ENCODE measurements around the gene SLC25A36. TPM values are rescaled to one million over a fixed set of nuclear protein-coding genes. Genes with fewer than 3 reads are reported as not detected.
A peak's percentile ranks its signal among the peaks of the same experiment; 100 is the strongest.

The SLC25A36 gene
- total and polyA plus RNA-seq, 8 donors: 13.1 to 275 (median 64.2) TPM

- Histone ChIP-seq H3K27ac (peak overlapping the region; percentile 82 to 99 (median 98)), H3K27me3 (no peaks in the 10 kb centered on the region), H3K4me1 (peaks cover 0 to 34% (median 24%) of the 10 kb centered on the region in 4 donors), H3K36me3 (no peaks in the 10 kb centered on the region), H3K9me3 (no peaks in the 10 kb centered on the region), H3K4me3 (peak overlapping the region; percentile 79 to 95 (median 84))
- no peak for DNase-seq
- WGBS, 5 donors: 44 to 47% (median 45%) methylated on average over 5 of the region's 5 CpGs
- no peak for TF ChIP-seq CTCF (IDR thresholded peaks at IDR 0.05)
- TF ChIP-seq POLR2AphosphoS5 (IDR thresholded peaks at IDR 0.05): no peak
- intact Hi-C loops (cut with DNase I; ENCODE audit: low total_unique reads): no loop called here
Measured at GRCh38 chr3:140941090-140941433, 574 bp upstream of the SLC25A36 start.

GRCh38 chr3:140942221-140943104, 827 bp downstream of the SLC25A36 start:
- TF ChIP-seq POLR2A (IDR thresholded peaks at IDR 0.05) (no peak), POLR2AphosphoS5 (IDR thresholded peaks at IDR 0.05) (peak in 2 of 3 donors; percentile 14 to 25), CTCF (IDR thresholded peaks at IDR 0.05) (no peak), EP300 (IDR thresholded peaks at IDR 0.05) (no peak)
- DNase-seq: peak; percentile 56 to 92
- intact Hi-C loops (cut with DNase I; ENCODE audit: low total_unique reads): no loop called here
- 0 to 1% (median 0%) methylated on average over 46 to 56 of the region's 56 CpGs for WGBS, 5 donors
- no peaks in the 10 kb centered on the region for H3K36me3 ChIP-seq
- peak overlapping the region; percentile 96 to 99 (median 98) for H3K27ac ChIP-seq
- H3K4me3 ChIP-seq: peak overlapping the region; percentile 79 to 95 (median 84)
- H3K4me1 ChIP-seq: peaks cover 10 to 48% (median 30%) of the 10 kb centered on the region in 4 donors
- H3K9me3 ChIP-seq: no peaks in the 10 kb centered on the region
- H3K27me3 ChIP-seq: no peaks in the 10 kb centered on the region

GRCh38 chr3:140943781-140944552, 2.3 kb downstream of the SLC25A36 start:
- no peak for TF ChIP-seq POLR2AphosphoS5 (IDR thresholded peaks at IDR 0.05)
- TF ChIP-seq POLR2A (IDR thresholded peaks at IDR 0.05): no peak
- TF ChIP-seq CTCF (IDR thresholded peaks at IDR 0.05): no peak
- no peak for TF ChIP-seq EP300 (IDR thresholded peaks at IDR 0.05)
- 29 to 50% (median 39%) methylated on average over 5 of the region's 5 CpGs for WGBS, 5 donors
- no peak for DNase-seq
- Histone ChIP-seq H3K9me3 (no peaks in the 10 kb centered on the region), H3K4me3 (peak overlapping the region; percentile 79 to 95 (median 84)), H3K27me3 (no peaks in the 10 kb centered on the region), H3K27ac (peak overlapping the region in 3 of 5 donors; percentile 98 to 99 (median 99)), H3K4me1 (peaks cover 17 to 63% (median 44%) of the 10 kb centered on the region in 4 donors), H3K36me3 (no peaks in the 10 kb centered on the region)
- intact Hi-C loops (cut with DNase I; ENCODE audit: low total_unique reads): no loop called here

- DNase-seq: no peak
- Histone ChIP-seq H3K36me3 (no peaks in the 10 kb centered on the region), H3K4me1 (peaks cover 31 to 100% (median 71%) of the 10 kb centered on the region in 4 donors), H3K9me3 (no peaks in the 10 kb centered on the region), H3K4me3 (no peak overlapping the region), H3K27me3 (no peaks in the 10 kb centered on the region), H3K27ac (no peak overlapping the region)
- intact Hi-C loops (cut with DNase I; ENCODE audit: low total_unique reads): no loop called here
- no peak for TF ChIP-seq CTCF (IDR thresholded peaks at IDR 0.05)
- 76 to 83% (median 79%) methylated on average over 5 of the region's 5 CpGs for WGBS, 5 donors
Measured at GRCh38 chr3:140948460-140949249, 7.0 kb downstream of the SLC25A36 start.
